Esophagus squamous epithelium (tissue), 5 donors: ENCODE data around the gene IP6K2. TPM values are rescaled to one million over a fixed set of nuclear protein-coding genes. Genes with fewer than 3 reads are reported as not detected.
A peak's percentile ranks its signal among the peaks of the same experiment; 100 is the strongest.
"Not testable (repeated sequence)": the region's sequence is repeated elsewhere in the genome, so short reads cannot be mapped to it uniquely, and the experiment has no call there.

Source experiments
- DNase-seq: peaks from one replicate; lab custom pipeline; 2025; lab: John Stamatoyannopoulos, UW
- H3K27ac ChIP-seq, 4 donors: fragments of 200-600 bp; sonication (generic); one replicate each; pipeline ENCODE4 v1.5.1; 2016 to 2019; ENCODE audit warnings: mild to moderate bottlenecking in 1 of 4
- H3K27me3 ChIP-seq, 4 donors: fragments of 200-600 bp; sonication (generic); 1 replicate in 3 of 4; 2 replicates in 1 of 4; pipeline versions ENCODE4 v1.5.1 to v1.6.0; 2017 to 2021; ENCODE audit warnings: antibody characterized with exemption in 1 of 4
- H3K36me3 ChIP-seq, 3 donors: fragments of 200-600 bp; sonication (generic); one replicate each; pipeline ENCODE4 v1.5.1; 2016 to 2019
- H3K4me1 ChIP-seq, 3 donors: fragments of 200-600 bp; sonication (generic); one replicate each; pipeline ENCODE4 v1.5.1; 2017 to 2019
- H3K4me3 ChIP-seq, 4 donors: fragments of 200-600 bp; sonication (generic); 1 replicate in 3 of 4; 2 replicates in 1 of 4; pipeline ENCODE4 v1.5.1; 2016 to 2019; ENCODE audit warnings: mild to moderate bottlenecking in 2 of 4, moderate library complexity in 1 of 4
- H3K9me3 ChIP-seq, 3 donors: fragments of 200-600 bp; sonication (generic); one replicate each; pipeline ENCODE4 v1.5.1; 2016 to 2019
- POLR2A ChIP-seq, 4 donors: fragments of 450-650 bp; IDR thresholded peaks; one replicate each; pipeline ENCODE4 v1.6.1; 2017; ENCODE audit warnings: antibody characterized with exemption in 4 of 4, mild to moderate bottlenecking in 4 of 4, moderate library complexity in 3 of 4
- WGBS, 2 donors: methylation state at CpG; one replicate each; pipeline ENCODE4 v1.1.5; 2018; 5-methylcytosine and 5-hydroxymethylcytosine counted together
- intact Hi-C: fragments of 100-400 bp; cut with DNase I; formaldehyde crosslinking; loops from one replicate; pipeline ENCODE4 v1.15.0; 2022
- total RNA-seq, 4 donors: library from RNA; depleted of rRNA; stranded (reverse); fragments of >200 nt; gene quantifications; one replicate each; pipeline ENCODE4 v1.1.0, GENCODE V29; 2016
- TF ChIP-seq, protein P1 (sequence below), 6 experiments: fragments of 450-650 bp in 4 of 6; fragments of 200-600 bp in 2 of 6; sonication (generic) in 2 of 6; IDR thresholded peaks; one replicate each; pipeline ENCODE4 v1.5.1; 2016 to 2019; ENCODE audit warnings: antibody characterized with exemption in 6 of 6, mild to moderate bottlenecking in 4 of 6, moderate library complexity in 4 of 6
- donor health status: DM: yes; HTN: yes; CAD: no.

IP6K2 gene
- total RNA-seq, 4 donors from 2014 or later = 52.1 to 94.6 (median 67.9) TPM

DNA sequence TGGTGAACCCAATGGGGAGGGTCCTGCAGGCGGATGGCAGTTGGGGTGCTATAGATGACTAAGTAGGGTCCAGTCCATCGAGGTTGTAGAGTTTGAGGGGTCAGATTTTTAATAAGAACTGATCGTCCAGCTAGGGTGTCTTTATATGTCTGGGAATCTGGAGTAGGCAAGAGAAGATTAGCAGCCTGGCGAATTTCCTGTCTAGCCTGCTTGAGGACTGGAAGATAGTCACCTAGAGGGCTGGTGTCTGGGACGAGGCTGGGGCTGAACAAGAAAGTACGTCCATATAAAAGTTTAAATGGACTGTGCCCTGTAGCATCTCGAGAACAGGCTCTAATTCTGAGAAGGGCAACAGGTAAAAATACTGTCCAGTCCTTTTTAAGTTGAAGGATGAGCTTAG, 6.7 kb upstream of the IP6K2 start:
- no peaks in the 10 kb centered on the region for H3K4me1 ChIP-seq
- no peaks in the 10 kb centered on the region for H3K36me3 ChIP-seq
- H3K27me3 ChIP-seq = no peaks in the 10 kb centered on the region
- WGBS, 2 donors = 81 to 87% methylated on average over 7 of the region's 7 CpGs
- intact Hi-C loops = no loop called here
- H3K27ac ChIP-seq = no peak overlapping the region
- no peak for DNase-seq
- TF ChIP-seq POLR2A (IDR thresholded peaks at IDR 0.05) = no peak
- TF ChIP-seq, protein P1, sequence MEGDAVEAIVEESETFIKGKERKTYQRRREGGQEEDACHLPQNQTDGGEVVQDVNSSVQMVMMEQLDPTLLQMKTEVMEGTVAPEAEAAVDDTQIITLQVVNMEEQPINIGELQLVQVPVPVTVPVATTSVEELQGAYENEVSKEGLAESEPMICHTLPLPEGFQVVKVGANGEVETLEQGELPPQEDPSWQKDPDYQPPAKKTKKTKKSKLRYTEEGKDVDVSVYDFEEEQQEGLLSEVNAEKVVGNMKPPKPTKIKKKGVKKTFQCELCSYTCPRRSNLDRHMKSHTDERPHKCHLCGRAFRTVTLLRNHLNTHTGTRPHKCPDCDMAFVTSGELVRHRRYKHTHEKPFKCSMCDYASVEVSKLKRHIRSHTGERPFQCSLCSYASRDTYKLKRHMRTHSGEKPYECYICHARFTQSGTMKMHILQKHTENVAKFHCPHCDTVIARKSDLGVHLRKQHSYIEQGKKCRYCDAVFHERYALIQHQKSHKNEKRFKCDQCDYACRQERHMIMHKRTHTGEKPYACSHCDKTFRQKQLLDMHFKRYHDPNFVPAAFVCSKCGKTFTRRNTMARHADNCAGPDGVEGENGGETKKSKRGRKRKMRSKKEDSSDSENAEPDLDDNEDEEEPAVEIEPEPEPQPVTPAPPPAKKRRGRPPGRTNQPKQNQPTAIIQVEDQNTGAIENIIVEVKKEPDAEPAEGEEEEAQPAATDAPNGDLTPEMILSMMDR (IDR thresholded peaks at IDR 0.05) = no peak
- H3K9me3 ChIP-seq = no peaks in the 10 kb centered on the region
- H3K4me3 ChIP-seq = no peak overlapping the region

GRCh38 chr3:48723293-48723692, 6.3 kb upstream of the IP6K2 start:
- H3K9me3 ChIP-seq, H3K27ac ChIP-seq, intact Hi-C loops, H3K4me3 ChIP-seq, H3K4me1 ChIP-seq, H3K36me3 ChIP-seq, H3K27me3 ChIP-seq, DNase-seq: not testable (repeated sequence)
- WGBS, 2 donors = 69 to 82% methylated on average over 3 of the region's 3 CpGs

GRCh38 chr3:48716508-48716981, 476 bp downstream of the IP6K2 start:
- H3K27me3 ChIP-seq = no peaks in the 10 kb centered on the region
- peaks cover 0 to 28% (median 3%) of the 10 kb centered on the region in 3 donors for H3K36me3 ChIP-seq
- H3K27ac ChIP-seq = peak overlapping the region; percentile 83 to 96 (median 94)
- H3K9me3 ChIP-seq = no peaks in the 10 kb centered on the region
- peaks cover 0 to 51% (median 33%) of the 10 kb centered on the region in 3 donors for H3K4me1 ChIP-seq
- intact Hi-C loops = no loop called here
- no peak for DNase-seq
- TF ChIP-seq POLR2A (IDR thresholded peaks at IDR 0.05) = no peak
- TF ChIP-seq, protein P1 (IDR thresholded peaks at IDR 0.05) = no peak
- peak overlapping the region; percentile 76 to 93 (median 84) for H3K4me3 ChIP-seq
- WGBS, 2 donors = 0% methylated on average over 8 to 11 of the region's 16 CpGs

DNA sequence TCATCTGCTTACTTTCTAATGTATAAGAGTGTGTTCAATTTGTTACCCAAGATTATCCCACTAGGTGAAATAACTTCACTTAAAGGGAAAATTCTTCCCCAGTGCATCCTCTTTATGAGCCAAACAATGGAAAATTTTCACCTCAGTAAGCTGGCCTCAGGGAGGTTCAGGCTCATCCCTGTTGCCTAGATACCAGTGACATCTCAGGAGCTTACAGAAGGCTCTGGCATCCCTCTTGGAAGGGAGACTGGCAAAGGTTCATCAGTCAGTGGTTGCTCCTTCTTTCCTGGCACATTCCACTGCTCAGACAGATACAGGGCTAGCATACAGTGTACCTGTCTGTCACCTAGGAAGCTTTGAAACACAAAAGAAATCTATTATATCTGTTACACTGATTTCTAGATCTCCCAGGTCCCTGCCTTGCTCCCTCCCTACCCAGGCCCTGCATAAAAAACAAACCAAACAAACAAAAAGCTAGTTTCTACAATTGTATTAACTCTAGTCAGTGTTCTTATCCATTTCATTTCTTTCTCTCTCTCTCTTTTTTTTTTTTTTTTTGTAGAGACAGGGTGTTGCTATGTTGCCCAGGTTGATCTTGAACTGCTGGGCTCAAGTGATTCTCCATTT, 1.7 kb downstream of the IP6K2 start:
- DNase-seq = no peak
- Histone ChIP-seq H3K4me3 (peak overlapping the region in 2 of 4 donors; percentile 76 to 83), H3K36me3 (peaks cover 0 to 41% (median 4%) of the 10 kb centered on the region in 3 donors), H3K27me3 (no peaks in the 10 kb centered on the region), H3K27ac (peak overlapping the region in 3 of 4 donors; percentile 45 to 96 (median 92)), H3K9me3 (no peaks in the 10 kb centered on the region), H3K4me1 (peaks cover 0 to 63% (median 37%) of the 10 kb centered on the region in 3 donors)
- TF ChIP-seq POLR2A (IDR thresholded peaks at IDR 0.05) = no peak
- TF ChIP-seq, protein P1 (IDR thresholded peaks at IDR 0.05) = no peak
- intact Hi-C loops = no loop called here

- Histone ChIP-seq H3K4me1 (peaks cover 8 to 95% (median 67%) of the 10 kb centered on the region in 3 donors), H3K9me3 (no peaks in the 10 kb centered on the region), H3K4me3 (no peak overlapping the region), H3K27ac (peak overlapping the region in 2 of 4 donors; percentile 5 to 9), H3K36me3 (peaks cover 6 to 57% (median 7%) of the 10 kb centered on the region in 3 donors), H3K27me3 (no peaks in the 10 kb centered on the region)
- WGBS, 2 donors = 49 to 66% methylated on average over 2 of the region's 2 CpGs
- no peak for TF ChIP-seq POLR2A (IDR thresholded peaks at IDR 0.05)
- TF ChIP-seq, protein P1 (IDR thresholded peaks at IDR 0.05) = no peak
- intact Hi-C loops = no loop called here
- no peak for DNase-seq
Measured at GRCh38 chr3:48711727-48712126, 5.3 kb downstream of the IP6K2 start.
